H1 (cell line): ENCODE measurements around the gene U2SURP. TPM values are rescaled to one million over a fixed set of nuclear protein-coding genes. Genes with fewer than 3 reads are reported as not detected.

Experiments used
- ATF2 ChIP-seq: IDR thresholded peaks from 2 replicates; pipeline ENCODE4 v1.6.1; 2012; ENCODE audit warnings: low read length, inconsistent platforms
- CREB1 ChIP-seq: IDR thresholded peaks from 2 replicates; pipeline ENCODE4 v1.6.1; 2012; ENCODE audit warnings: inconsistent platforms
- POLR2AphosphoS5 ChIP-seq: IDR thresholded peaks from 2 replicates; pipeline ENCODE4 v1.6.1; 2011; ENCODE audit warnings: low read depth, low read length
- RAD21 ChIP-seq, 2 experiments: IDR thresholded peaks in 1 of 2; conservative IDR thresholded peaks in 1 of 2; 2 replicates each; pipeline ENCODE4 v1.6.1; 2011; ENCODE audit warnings: low read depth in 2 of 2, low read length in 2 of 2, improper control_type of control experiment in 1 of 2, inconsistent platforms in 1 of 2, mild to moderate bottlenecking in 1 of 2, moderate library complexity in 1 of 2
- RXRA ChIP-seq: IDR thresholded peaks from 2 replicates; pipeline ENCODE4 v1.6.1; 2011; ENCODE audit warnings: low read depth, mild to moderate bottlenecking, low read length, moderate library complexity; ENCODE audit not compliant: insufficient read depth
- SAP30 ChIP-seq: fragments of 300-600 bp; sonication (generic); IDR thresholded peaks from 2 replicates; pipeline ENCODE4 v1.7.1; 2012; ENCODE audit warnings: low read length, moderate library complexity, mild to moderate bottlenecking, inconsistent platforms; ENCODE audit not compliant: insufficient read depth, insufficient replicate concordance
- SIN3A ChIP-seq, 2 experiments: IDR thresholded peaks in 1 of 2; conservative IDR thresholded peaks in 1 of 2; 2 replicates each; pipeline ENCODE4 v1.6.1; 2011 to 2012; ENCODE audit warnings: low read length in 2 of 2, improper control_type of control experiment in 1 of 2, low read depth in 1 of 2, mild to moderate bottlenecking in 1 of 2
- TAF7 ChIP-seq: optimal IDR thresholded peaks from 2 replicates; pipeline ENCODE3; 2011; ENCODE audit warnings: low read depth, mild to moderate bottlenecking, inconsistent platforms, low read length, moderate library complexity, borderline replicate concordance
- TEAD4 ChIP-seq: IDR thresholded peaks from 2 replicates; pipeline ENCODE4 v1.6.1; 2012; ENCODE audit warnings: low read depth, low read length, inconsistent platforms, mixed read lengths
- polyA plus RNA-seq, 7 experiments: library from polyadenylated mRNA; depleted of rRNA in 3 of 7; stranded (reverse) in 5 of 7; unstranded in 2 of 7; fragments of >200 nt in 5 of 7; fragments of 200-250 nt in 2 of 7; gene quantifications; 1 replicate in 5 of 7; 2 replicates in 1 of 7; 4 replicates in 1 of 7; pipeline versions ENCODE4 v1.2.1 to v1.2.3, GENCODE V29; 2011 to 2013; ENCODE audit warnings: missing spikeins in 2 of 7, mixed read lengths in 2 of 7
- total RNA-seq: library from RNA; stranded (reverse); fragmentation: NEBNext Ultra II Directional; extraction: Animal tissue kit (Norgen Biotek cat#: 25700); gene quantifications from 2 replicates; pipeline ENCODE4 v1.2.1, GENCODE V29; 2021

The U2SURP gene
- total and polyA plus RNA-seq, 2 of the 8 experiments (the other 6 are each of a cell fraction or from before 2014, with no cell fraction given): 22.2 to 167 TPM

- peak in 1 of 2 experiments; percentile 92; a peak in 2 of 4 replicates for TF ChIP-seq SIN3A (conservative IDR thresholded peaks at IDR 0.05 in 1 of 2, IDR thresholded peaks at IDR 0.05 in 1 of 2; ENCODE audit: low read depth in 1 of 2, low read length in 2 of 2)
- TF ChIP-seq RAD21 (IDR thresholded peaks at IDR 0.05 in 1 of 2, conservative IDR thresholded peaks at IDR 0.05 in 1 of 2; ENCODE audit: low read depth in 2 of 2, low read length in 2 of 2): no peak
- peak; percentile 49 for TF ChIP-seq TEAD4
- no peak for TF ChIP-seq RXRA
- peak; percentile 41 for TF ChIP-seq SAP30
- TF ChIP-seq ATF2: no peak
- peak; percentile 78 for TF ChIP-seq CREB1
- TF ChIP-seq POLR2AphosphoS5: peak; percentile 93
- TF ChIP-seq TAF7: peak; percentile 14
These were observed at the start of gene U2SURP (continued) for GRCh38 chr3:143001369-143002082.
